NCI-H187 treated with DMSO at 0.1 percent for 48 hours (cell line): Measurements from ENCODE around the gene ZSCAN21.

Experiments
- DNase-seq: peaks from one replicate; lab custom pipeline; 2025; lab: John Stamatoyannopoulos, UW

ZSCAN21 gene

DNA sequence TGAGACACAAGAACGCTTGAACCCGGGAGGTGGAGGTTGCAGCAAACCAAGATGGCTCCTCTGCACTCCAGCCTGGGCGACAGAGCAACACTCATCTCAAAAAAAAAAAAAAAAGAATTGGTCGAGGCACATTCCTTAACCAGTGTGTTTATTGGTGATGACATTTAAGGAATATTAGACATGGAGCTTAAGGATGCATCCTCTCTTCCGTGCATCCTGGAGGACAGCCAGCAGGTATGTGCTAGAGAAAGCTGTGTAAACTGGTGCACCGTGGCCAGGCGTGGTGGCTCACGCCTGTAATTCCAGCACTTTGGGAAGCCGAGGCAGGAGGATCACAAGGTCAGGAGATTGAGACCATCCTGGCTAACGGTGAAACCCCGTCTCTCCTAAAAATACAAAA lies 22.4 kb upstream of the ZSCAN21 start:
- DNase-seq, result no peak

DNA sequence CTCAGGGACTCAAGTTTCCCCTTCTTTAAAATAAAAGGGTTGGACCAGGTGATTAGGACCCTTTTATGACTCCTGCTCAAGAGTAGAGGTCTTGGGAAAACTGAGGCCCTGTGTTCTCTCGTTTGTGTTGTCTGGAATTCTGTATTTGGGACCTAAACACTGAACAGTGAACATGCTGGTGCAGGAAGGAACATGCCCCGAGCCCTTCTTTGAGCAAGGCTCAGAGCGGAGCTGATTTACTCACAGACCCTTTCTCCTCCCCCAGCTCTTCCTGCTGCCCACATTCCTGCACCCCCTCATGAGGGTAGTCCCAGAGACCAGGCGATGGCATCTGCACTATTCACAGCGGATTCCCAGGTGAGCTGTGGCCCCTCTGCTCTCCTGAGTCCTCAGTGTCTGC lies 20.0 kb upstream of the ZSCAN21 start:
- no peak for DNase-seq

DNA sequence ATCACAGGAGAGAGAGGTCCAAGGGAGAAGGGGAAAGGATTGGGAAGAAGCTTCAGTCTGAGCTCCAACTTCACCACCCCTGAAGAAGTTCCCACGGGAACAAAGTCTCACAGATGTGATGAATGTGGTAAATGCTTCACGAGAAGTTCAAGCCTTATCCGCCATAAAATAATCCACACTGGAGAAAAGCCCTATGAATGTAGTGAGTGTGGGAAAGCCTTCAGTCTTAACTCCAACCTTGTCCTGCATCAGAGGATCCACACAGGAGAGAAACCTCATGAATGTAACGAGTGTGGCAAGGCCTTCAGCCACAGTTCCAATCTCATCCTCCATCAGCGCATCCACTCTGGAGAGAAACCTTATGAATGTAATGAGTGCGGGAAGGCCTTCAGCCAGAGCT lies 16.0 kb upstream of the ZSCAN21 start:
- no peak for DNase-seq

DNA sequence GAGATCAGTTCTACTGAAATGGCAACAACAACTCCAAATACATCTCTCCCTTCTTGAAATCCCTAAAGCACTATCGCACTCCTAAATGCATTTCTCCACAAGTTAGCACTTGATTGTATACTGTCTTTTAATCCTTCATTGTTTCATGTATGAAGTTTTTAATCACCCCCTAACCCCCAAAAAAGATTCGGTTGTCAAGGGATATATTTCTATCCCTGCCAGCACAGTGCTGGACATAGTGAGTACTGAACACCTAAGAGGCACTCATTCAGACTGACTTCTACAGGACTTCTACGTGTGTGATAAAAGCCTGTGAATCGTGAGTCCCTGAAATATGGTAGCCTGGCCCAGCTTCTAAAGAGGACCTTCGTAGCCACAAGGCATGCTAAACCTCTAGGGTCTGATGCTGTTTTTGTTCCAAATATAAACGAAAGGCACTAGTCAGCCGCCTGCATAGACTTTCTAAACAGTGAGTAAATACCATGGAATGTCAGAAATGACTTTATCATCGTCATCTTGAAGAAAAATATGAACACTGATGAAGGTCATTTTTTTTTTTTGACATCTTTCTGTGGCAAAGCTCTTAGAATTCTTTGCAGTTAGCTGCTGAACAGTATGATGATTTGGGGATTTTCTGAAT lies 14.6 kb upstream of the ZSCAN21 start:
- no peak for DNase-seq

DNA sequence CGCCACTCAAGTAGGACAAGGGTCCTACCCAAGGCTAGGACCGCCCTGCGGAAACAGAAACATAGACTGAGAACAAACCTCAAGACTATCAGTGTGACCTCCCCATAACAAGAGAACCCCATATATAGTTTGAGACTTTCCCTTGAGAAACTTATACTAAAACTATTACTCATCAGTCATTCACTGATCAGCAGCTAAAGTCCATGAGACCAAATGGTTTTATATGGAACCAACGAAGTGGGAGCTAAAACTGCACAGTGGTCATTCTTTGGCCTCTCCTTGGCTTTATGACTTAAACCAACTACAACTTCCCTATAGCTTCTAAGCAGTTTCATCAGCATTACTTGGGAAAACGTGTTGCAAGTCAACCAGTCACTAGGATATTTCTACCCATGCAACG lies 13.7 kb upstream of the ZSCAN21 start:
- no peak for DNase-seq

DNA sequence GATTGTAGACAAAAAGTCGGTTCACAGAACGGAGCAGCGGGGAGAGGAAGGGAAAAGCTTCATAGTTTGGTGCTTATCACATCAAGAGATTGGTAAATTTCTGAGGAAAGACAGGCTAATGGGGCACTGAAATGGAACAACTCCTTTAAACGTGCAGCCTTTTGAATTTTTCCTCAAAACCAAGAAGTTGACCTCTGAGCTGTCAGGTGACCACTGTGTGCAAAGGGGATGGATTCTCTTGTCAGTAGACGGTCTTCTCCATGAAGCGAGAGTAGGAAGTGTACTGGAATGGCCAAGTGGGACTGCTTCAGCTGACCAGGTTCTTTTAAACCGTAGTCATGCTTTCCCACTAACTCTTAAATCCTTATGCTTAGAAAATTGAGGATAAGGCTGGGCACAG lies 11.2 kb upstream of the ZSCAN21 start:
- DNase-seq, result no peak

DNA sequence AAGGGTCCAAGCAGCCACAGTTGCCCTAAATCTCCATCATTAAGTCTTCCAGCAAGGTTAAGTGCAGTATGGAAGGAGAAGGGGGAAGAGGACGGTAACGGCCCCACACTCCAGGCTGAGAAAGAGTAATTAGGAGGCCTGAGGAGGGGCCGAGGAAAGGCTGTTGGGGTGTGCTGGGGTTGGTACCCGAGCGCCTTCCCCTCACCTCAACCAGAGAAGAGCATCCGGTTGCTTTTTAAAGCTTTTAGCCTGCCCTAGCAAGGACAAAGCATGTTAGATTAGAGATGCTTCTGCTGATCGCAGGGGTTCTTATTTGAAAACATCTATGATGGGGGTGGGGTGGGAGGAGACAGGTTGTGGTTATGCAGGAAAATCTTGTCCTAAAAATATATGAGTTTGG lies 9.0 kb upstream of the ZSCAN21 start:
- DNase-seq, result no peak

DNA sequence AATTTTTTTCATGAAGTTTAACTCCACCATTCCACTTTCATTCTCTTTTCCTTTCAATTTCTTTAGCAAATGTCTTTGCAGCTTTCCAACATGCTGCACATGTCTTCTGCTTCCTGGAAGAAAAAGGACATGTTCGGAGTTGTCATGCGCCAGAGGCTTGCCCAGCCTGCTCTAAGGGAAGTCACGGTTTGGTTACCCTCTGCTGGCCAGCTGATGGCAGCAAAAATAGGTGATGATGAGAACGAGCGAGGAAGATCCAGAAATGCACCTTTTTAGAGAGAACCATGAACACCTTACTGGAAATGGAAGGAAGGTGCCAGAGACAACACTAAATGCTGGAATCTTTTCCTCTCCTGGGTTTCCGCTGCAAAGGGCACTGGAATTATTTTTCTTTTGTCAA lies 4.9 kb upstream of the ZSCAN21 start:
- DNase-seq, result no peak

DNA sequence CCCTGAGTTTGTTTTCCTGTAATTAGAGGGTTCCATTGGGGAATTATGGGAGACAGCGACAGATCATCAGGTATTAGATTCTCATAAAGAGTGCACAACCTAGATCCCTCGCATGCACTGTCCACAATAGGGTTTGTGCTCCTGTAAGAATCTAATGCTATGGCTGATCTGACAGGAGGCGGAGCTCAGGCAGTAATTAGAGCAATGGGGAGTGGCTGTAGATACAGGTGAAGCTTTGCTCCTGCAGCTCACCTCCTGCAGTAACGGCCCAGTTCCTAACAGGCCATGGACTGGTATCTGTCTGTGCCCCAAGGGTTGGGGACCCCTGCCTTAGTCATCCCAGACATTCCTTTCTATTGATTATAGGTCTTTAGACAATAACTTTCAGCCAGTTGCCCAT lies 894 bp upstream of the ZSCAN21 start:
- no peak for DNase-seq

DNA sequence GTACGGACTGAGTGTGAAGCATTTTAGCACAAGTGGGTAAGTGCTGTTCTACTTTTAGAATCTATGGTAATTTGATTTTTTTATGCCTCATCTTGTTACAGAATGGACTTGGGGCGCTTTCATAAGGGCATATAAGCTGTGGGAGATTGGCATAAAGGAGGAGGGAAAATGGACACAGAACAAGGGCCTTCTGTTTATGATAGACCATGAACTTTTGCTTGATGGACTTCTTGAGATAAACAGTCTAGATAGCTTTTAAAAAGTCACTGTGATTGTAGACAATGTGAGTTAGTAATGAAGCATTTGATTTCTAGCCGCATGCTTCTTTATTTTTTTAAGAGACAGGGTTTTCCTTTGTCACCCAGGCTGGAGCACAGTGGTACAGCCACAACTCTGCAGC lies 2.0 kb downstream of the ZSCAN21 start:
- no peak for DNase-seq

DNA sequence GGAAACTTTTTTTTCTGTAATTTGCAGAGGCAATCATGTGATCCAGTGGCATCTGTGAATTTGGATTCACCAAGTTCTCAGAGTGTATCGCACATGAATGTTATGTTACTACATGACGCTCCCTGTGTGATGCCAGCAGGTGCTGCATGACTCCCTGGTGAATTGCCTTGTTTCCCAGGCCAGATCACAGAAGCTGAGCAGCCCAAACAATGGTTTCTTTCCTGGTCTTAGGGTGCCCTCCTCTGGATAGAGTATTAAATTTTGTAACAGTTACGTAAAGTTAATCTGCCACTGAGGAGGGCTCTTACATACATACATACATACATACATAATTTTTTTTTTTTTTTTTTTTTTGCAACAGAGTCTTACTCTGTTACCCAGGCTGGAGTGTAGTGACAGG lies 3.6 kb downstream of the ZSCAN21 start:
- no peak for DNase-seq

DNA sequence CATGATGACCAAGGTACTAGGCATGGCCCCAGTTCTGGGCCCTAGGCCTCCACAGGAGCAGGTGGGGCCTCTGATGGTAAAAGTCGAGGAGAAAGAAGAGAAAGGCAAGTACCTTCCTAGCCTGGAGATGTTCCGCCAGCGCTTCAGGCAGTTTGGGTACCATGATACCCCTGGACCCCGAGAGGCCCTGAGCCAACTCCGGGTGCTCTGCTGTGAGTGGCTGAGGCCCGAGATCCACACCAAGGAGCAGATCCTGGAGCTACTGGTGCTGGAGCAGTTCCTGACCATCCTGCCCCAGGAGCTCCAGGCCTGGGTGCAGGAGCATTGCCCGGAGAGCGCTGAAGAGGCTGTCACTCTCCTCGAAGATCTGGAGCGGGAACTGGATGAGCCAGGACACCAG lies 7.4 kb downstream of the ZSCAN21 start:
- DNase-seq, result no peak

DNA sequence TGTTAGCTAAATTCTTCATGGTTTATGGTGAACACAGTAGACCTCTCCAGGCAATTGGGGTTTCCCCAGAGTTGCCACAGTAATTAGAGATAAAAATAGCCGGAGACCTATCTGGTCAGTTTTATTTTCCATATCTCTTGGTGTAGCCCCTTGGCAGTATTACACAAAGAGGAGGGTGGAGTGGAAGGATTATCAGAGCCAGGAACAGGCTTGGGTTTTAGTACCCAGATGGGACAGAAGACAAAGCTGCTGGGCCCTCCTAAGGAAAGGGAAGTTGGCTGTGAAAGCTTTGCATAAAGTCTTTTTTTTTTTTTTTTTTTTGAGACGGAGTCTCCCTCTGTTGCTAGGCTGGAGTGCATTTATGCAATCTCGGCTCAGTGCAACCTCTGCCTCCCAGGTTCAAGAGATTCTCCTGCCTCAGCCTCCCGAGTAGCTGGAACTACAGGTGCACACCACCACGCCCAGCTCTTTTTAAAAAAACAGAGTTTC lies 9.7 kb downstream of the ZSCAN21 start:
- no peak for DNase-seq

DNA sequence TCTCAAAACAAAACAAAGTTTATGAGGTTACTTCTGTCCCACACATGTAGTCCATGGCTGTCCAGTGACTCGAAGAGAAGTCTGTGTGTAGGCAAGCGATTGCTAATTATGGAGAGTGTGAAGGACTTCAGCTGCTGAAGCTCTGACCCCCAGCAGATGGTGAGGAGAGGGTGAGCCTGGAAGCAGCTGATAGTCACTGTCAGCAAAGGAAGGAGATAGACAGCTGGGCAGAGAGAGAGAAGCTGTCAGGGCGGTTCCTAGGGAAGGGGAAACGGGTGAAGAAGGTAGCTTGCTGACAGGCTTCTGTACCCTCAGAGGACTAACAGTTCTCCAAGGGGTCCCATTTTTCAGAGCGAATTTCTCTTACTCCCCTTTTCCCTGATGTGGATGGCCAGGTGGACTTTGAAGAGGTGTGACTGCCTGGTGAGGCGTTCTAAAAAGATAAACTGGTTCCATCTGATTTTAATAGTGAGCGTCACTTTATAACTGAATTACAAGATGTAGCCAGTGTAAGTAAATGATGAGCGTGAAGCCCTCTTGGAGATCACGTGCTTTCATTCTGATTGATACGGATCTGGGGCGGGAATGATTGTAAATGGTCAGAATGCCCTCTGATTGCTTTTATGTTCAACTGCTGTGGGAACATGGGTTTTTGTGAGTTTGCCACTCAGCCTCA lies 12.1 kb downstream of the ZSCAN21 start:
- no peak for DNase-seq

DNA sequence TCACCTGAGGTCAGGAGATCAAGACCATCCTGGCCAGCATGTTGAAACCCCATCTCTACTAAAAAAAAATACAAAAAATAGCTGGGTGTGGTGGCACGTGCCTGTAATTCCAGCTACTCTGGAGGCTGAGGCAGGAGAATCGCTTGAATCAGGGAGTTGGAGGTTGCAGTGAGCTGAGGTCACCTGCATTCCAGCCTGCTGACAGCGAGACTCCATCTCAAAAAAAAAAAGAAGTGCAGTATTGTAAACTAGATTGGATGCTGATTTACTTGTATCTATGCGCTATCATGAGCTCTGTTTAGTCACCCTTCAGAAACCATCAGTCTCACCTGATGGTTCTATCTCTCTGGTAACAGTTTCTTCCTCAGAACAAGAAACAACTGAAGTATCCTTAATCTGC lies 13.8 kb downstream of the ZSCAN21 start:
- no peak for DNase-seq

DNA sequence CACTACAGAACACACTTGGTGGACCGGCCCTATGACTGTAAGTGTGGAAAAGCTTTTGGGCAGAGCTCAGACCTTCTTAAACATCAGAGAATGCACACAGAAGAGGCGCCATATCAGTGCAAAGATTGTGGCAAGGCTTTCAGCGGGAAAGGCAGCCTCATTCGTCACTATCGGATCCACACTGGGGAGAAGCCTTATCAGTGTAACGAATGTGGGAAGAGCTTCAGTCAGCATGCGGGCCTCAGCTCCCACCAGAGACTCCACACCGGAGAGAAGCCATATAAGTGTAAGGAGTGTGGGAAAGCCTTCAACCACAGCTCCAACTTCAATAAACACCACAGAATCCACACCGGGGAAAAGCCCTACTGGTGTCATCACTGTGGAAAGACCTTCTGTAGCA lies 14.6 kb downstream of the ZSCAN21 start:
- no peak for DNase-seq

DNA sequence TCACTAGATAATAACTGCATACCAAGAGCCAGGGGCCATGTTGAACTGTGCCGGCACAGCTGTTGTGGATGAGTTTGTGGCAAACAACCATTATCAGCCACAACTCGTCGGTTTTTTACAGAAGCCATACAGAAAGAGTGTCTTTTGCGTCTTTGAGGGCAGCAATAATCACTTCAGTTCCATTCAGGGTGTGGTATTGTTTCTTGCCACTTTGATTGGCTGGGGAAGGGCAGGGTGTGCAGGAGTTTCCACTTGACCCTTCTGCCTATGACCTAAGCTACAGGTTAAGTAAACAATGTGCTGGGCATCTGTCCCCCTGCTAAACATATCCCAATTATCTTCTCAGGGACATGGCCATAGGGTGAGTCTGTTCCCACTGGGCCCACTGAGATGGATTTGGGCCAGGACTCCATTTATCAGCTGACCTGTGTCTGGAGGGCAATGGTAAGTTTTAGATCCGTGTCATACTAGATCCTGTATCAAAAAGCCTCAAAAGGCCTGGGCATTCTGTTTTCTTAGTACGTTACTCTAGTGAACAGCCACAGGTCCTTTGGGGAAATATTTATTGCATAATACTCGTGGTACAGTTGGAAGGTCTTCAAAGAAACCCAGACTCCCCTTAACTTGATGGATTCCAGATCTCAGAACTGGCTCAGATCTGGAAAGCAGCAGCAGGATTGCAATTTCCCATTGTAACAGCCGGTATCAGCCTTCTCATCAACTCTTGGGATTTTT lies 16.0 kb downstream of the ZSCAN21 start:
- DNase-seq, result no peak

DNA sequence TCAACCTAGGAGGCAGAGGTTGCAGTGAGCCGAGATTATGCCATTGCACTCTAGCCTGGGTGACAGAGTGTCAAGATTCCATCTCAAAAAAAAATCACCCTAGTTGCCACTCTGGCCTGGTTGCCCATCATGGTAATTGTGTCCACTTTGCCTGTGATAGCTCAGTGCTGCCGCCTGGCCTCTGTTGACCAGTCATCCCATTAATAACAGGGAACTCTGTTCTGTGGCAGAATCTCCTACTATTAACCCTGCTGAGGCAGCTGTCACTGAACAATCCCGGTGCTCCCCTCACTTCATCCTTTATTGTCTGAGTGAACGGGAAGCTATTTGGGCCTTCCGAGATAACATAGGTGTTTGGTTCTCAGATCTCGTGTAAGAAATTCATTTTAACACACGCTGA lies 17.4 kb downstream of the ZSCAN21 start:
- no peak for DNase-seq

DNA sequence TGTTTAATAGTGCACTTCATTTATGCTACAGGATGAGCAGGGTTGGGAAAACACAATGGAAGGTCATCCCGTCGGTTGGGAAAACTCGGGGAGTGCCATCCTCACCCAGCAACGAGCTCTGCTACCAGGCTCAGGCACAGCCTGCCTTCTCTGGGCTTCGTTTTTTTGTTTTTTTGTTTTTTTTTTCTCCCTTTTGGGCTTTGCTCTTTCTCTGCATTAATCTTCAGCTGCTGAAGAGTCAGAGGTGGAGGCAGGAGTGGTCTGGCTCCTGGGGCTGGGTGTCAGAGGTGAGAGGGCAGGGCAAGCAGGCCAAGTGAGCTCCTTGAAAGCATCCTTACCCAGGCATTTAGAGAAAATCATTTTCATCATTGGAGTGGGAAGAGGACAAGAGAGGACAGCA lies 20.4 kb downstream of the ZSCAN21 start:
- no peak for DNase-seq

DNA sequence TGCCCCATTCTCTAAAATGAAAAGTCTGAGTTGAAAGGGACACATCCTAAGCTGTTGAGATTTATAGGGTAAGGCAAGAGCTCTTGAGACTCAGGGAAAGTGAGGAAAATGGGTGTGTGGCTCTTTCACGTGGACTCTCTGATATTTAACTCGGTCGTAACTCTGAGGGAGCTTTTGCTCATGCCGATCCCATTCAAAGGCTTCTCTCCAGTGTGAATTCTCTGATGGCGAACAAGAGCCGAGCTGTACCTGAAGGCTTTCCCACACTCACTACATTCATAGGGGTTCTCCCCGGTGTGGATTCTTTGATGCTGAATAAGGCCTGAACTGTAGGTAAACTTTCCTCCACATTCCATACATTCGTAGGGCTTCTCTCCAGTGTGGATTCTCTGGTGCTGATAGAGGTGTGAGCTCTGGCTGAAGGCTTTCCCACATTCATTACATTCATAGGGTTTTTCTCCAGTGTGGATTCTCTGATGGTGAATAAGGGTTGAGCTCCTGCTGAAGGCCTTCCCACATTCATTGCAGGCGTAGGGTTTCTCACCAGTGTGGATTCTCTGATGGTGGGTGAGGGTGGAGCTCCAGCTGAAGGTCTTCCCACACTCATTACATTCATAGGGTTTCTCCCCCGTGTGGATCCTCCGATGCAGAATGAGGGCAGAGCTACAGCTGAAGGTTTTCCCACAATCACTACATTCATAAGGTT lies 21.6 kb downstream of the ZSCAN21 start:
- no peak for DNase-seq

DNA sequence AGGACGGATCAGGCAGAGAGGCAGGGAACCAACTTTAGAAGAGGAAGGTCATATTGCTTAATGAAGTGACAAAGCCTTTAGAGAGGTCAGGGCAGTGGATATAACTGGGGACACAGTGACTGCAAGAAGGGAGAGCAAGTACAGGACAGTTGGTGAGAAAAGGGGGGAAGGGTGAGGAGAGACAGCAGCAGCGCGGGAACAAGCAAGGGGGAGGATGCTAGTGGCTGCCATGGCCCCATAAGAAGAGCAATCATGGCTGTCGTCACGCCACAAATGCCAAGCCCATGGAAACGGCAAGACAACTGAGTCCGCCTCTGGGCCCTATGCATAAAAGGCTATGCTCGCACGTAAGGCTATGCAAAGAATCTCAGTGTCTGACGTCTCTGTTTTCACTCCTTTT lies 22.9 kb downstream of the ZSCAN21 start:
- DNase-seq, result no peak

DNA sequence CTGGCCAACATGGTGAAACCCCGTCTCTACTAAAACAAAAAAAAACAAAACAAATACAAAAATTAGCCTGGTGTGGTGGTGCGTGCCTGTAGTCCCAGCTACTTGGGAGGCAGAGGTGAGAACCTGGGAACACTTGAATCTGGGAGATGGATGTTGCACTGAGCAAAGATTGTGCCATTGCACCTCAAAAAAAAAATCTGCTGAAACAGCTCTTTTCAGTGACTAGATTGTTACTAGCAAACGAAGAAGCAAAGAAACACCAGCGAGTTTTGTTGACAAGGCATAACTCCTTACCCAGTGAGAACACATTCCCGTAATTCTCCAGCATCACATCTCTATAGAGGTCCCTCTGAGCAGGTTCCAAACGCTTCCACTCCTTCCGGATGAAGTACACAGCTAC lies 25.3 kb downstream of the ZSCAN21 start:
- DNase-seq, result no peak

DNA sequence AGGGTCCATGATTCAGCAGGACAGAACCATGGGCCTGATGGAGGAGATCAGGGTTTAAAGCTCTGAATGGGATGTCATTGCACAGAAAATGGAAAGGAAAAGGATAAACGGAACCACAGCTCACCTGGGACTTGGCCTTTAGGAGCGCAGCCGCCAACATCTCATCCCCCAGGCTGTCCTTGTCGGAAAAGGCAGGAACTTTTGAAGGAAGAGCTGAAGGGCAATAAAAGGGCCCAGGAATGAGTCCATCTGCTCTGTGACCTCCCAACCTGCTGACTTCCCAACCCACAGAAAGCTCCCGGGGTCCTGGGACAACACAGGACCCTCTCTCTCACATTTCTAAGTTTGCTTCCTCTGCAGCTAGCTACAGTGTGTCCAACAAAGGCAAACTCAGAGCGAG lies 25.8 kb downstream of the ZSCAN21 start:
- no peak for DNase-seq
